ENCODE data around the gene COL11A2. TPM values are rescaled to one million over a fixed set of nuclear protein-coding genes. Genes with fewer than 3 reads are reported as not detected.

COL11A2 gene
- total and polyA plus RNA-seq, 2 donors (not counting 3 experiments of a cell fraction or from before 2014, with no cell fraction given): 0.65 to 1.3 TPM

- H2AFZ ChIP-seq (ENCODE audit: low read depth, low read length): no peak overlapping the region
- ChIA-PET CTCF (no interaction called here), POLR2A (no interaction called here)
- peaks cover 40% of the 10 kb centered on the region for H3K79me2 ChIP-seq (ENCODE audit: control insufficient read depth, insufficient read depth, low read length)
- no TSS peak for BruUV-seq (replicated peaks)
- H3K36me3 ChIP-seq (ENCODE audit: control insufficient read depth in 2 of 2, extremely low read depth in 1 of 2, insufficient read depth in 2 of 2, low read length in 2 of 2): peaks cover 12 to 19% of the 10 kb centered on the region in 2 experiments
- H4K20me1 ChIP-seq (replicated peaks; ENCODE audit: control insufficient read depth, extremely low read depth, insufficient read depth, low read length): no peaks in the 10 kb centered on the region
- H3K4me1 ChIP-seq (ENCODE audit: control insufficient read depth, extremely low read depth, insufficient read depth, low read length): peaks cover 36% of the 10 kb centered on the region
- DNase-seq (ENCODE audit: low read depth, low spot score): no peak
- intact Hi-C loops (cut with micrococcal nuclease): loop anchor here (2.0 to 5.0 kb wide), 3 partner anchors 71 to 230 kb away; partner anchors contain the start of genes RPS18 and TAPBP
- no peaks in the 10 kb centered on the region for H3K27me3 ChIP-seq (ENCODE audit: control insufficient read depth in 2 of 2, insufficient read depth in 2 of 2, low read length in 2 of 2)
- TF ChIP-seq MYC (IDR thresholded peaks at IDR 0.05; ENCODE audit: low read depth, low read length) (no peak), POLR2A (IDR thresholded peaks at IDR 0.05; ENCODE audit: low read depth, low read length) (no peak), JUN (IDR thresholded peaks at IDR 0.05; ENCODE audit: borderline replicate concordance, insufficient read depth, insufficient read length, low read depth) (no peak), EZH2 (IDR thresholded peaks at IDR 0.05; ENCODE audit: borderline replicate concordance, low read depth, low read length, severe bottlenecking) (no peak), GATA2 (IDR thresholded peaks at IDR 0.05; ENCODE audit: insufficient read depth, insufficient read length, low read depth, low read length) (no peak), FOS (IDR thresholded peaks at IDR 0.05; ENCODE audit: borderline replicate concordance, insufficient read depth, low read length) (no peak), POLR2AphosphoS5 (IDR thresholded peaks at IDR 0.05; ENCODE audit: insufficient read depth, low read depth, low read length) (no peak), MAX (IDR thresholded peaks at IDR 0.05; ENCODE audit: insufficient read depth, insufficient read length) (no peak), CTCF (IDR thresholded peaks at IDR 0.05; ENCODE audit: extremely low read depth in 1 of 2, insufficient read depth in 1 of 2, low read depth in 1 of 2, low read length in 2 of 2) (no peak)
- no peaks in the 10 kb centered on the region for H3K9me3 ChIP-seq (replicated peaks; ENCODE audit: control insufficient read depth, insufficient read depth, low read length)
- no peaks in the 10 kb centered on the region for H3K9me1 ChIP-seq (replicated peaks; ENCODE audit: control insufficient read depth, extremely low read depth, insufficient read depth, low read length)
- no peak overlapping the region for H3K27ac ChIP-seq (ENCODE audit: insufficient read depth, low read depth, low read length)
- FAIRE-seq: no peak
- peak overlapping the region; percentile 99 for H3K9ac ChIP-seq (replicated peaks; ENCODE audit: extremely low read depth, insufficient read depth, low read length)
- dilution Hi-C loops (cut with MboI; ENCODE audit: extremely low pct_ligation_motif_present, low sequenced_read_pairs): no loop called here
- peak overlapping the region; percentile 95 for H3K4me2 ChIP-seq (ENCODE audit: insufficient read depth, low read length)
- peak overlapping the region in 2 of 3 experiments; percentile 75 to 92 for H3K4me3 ChIP-seq (replicated peaks in 1 of 3; ENCODE audit: insufficient read depth in 1 of 3, low read depth in 1 of 3, low read length in 3 of 3)
Measured at GRCh38 chr6:33201935-33202334, 9.7 kb upstream of the COL11A2 start.

All from endothelial cell of umbilical vein (primary cell).